Endometrium (tissue), 2 donors: ENCODE results near the gene FUT7.

Source experiments
- FAIRE-seq: peaks from 2 replicates; lab custom pipeline; 2012; peaks lifted over from hg19 to GRCh38; lab: Jason Lieb, UNC
- donor health status: control.
- donor health status: control.

The FUT7 gene

DNA sequence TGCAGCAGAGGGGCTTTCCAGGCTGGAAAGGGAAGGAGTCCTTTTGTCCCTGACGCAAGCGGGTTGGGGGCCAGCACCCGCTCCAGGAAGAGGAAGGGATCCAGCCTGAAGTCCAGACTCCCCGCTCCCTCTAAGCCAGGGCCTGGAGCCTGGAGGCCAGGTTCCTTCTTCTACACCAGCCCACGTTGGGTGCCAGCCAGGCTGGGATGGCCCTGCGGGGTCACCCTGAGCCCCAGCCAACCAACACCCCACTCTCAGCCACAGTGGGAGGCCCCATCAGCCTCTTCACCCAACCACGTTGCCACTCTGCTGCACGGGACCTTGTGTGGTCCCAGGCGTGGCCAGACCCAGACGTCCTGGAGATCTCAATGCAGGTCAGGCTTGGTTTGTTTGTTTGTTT, 970 bp upstream of the FUT7 start:
- FAIRE-seq: no peak

DNA sequence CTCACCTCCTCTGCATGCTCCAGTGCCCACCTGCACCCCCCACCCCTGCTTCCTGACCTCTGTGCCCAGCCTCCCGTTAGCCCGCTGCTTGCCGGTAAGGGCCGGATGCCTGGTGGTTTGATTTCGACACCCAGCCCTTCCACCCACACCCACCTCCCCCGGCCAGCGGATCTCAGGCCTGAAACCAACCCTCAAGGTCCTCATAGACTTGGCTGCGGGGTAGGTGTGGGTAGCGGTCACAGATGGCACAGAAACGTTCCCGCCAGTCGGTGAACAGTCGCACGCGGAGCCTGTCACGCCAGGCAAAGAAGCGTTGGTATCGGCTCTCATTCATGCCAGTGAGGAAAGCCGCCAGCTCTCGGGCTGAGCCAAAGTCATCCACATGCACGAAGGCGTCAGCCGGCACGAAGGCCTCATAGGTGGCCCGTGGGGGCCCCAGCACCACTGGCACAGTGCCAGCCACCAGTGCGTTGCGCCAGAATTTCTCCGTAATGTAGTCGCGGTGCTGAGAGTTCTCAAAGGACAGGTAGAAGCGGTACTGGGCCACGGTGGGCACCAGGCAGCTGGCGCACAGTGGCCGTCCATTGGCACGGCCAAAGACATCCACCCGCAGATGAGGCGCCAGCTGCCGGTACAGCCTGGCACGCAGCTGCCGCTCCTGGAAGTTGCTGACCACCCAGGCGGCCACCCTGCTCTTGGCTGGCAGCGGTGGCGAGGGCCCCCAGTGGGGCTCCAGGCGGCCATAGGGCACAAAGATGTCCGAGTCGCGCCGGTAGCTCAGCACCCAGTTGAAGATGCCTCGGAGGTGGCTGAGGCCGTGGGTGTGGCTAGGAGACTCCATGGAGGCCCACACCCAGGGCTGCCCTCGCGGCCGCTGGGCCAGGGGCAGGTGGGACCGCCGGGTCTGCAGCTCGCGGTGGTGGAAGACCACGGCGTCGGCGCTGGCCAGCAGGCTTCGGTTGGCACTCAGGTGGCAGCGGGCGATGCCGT, 1.1 kb downstream of the FUT7 start:
- FAIRE-seq: no peak

DNA sequence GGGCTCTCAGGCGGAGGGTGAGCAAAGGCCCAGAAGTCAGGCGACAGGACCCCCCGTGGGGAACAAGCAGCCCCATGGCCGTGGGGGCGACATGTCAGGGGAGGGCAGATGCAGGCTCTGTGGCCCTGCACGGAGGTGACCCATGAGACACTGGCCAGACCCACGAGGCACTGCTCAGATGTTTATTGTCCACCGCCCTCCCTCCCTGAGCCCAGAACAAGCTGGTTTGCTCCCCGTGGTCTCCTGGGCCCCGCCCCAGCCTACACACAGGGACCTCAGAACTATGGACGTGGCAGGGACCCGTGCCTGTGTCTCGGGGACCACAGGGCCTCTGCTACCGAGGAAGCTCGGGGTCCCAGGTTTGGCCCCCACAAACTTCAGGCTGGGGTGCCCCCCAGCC, 1.9 kb downstream of the FUT7 start:
- no peak for FAIRE-seq

DNA sequence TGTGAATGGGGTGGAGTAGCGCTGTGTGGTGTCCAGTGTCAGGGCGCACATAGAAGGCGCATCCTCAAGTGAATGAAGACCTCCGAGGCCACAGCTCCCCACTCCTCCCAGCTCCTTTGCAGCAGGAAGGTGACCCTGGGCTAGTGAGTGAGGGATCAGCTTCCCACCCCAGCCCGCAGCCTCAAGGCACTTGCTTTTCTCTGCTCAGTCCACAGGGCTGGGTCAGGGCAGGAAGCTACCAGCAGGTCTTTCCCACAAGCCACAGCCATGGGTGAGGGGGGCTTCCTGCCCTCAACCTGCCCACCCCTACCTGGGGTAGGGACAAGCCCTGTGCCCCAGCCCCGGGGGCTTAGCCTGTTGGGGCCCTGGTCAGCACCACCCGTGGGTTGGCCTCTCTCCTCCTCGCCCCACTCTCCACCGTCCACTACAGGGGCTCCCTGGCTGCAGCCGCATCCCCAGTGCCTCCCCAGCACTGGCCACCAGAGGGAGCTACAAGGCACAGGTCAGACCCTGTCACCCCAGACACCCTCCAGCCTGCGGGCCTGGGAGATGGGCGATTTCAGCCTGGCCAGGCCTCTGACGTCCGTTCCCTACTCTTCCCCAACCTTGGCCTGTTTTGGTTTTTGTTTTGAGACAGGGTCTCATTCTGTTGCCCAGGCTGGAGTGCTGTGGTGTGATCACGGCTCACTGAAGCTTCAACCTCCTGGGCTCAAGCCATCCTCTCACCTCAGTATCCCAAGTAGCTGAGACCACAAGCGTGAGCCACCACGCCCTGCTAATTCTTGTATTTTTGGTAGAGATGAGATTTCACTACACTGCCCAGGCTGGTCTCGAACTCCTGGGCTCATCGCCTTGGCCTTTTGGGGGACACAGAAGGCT, 2.6 kb downstream of the FUT7 start:
- FAIRE-seq: no peak

DNA sequence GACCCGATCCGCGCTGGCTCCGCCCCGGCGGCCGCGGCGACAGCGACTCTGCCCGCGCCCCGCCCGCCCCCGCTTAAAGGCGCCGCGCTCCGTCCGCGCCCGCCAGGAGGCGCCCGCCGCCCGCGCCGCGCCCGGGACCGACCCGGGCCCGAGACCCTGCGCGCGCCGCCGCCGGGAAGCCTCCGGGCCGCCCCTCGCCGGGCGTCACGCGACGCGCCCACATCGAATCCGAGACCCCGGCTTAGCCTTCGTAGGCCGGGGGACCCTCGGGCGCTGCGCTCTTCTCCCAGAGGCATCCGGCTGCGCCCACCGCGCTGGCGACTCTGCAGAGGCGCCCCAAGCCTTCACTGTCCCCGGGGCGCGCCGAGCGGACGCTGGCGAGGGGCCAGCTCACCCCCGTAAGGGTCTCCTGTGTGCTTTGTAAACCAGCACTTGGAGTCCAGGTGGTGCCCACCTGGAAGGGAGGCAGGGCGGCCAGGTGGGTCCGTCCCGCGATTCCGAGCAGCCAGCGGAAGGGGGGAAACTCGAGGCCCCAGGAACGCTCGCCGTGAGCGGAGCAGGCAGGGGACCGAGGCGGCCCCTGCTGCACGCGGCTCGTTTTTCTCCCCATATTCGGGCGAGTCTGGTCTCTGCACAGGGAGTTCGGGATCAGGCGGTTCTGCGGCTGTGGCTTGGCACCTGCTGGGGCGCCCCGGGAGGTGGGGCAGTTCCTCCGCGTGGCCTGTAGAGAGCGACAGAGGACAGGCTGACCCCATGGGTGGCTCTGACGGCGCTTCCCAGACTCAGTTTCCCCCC, 3.4 kb downstream of the FUT7 start:
- no peak for FAIRE-seq

DNA sequence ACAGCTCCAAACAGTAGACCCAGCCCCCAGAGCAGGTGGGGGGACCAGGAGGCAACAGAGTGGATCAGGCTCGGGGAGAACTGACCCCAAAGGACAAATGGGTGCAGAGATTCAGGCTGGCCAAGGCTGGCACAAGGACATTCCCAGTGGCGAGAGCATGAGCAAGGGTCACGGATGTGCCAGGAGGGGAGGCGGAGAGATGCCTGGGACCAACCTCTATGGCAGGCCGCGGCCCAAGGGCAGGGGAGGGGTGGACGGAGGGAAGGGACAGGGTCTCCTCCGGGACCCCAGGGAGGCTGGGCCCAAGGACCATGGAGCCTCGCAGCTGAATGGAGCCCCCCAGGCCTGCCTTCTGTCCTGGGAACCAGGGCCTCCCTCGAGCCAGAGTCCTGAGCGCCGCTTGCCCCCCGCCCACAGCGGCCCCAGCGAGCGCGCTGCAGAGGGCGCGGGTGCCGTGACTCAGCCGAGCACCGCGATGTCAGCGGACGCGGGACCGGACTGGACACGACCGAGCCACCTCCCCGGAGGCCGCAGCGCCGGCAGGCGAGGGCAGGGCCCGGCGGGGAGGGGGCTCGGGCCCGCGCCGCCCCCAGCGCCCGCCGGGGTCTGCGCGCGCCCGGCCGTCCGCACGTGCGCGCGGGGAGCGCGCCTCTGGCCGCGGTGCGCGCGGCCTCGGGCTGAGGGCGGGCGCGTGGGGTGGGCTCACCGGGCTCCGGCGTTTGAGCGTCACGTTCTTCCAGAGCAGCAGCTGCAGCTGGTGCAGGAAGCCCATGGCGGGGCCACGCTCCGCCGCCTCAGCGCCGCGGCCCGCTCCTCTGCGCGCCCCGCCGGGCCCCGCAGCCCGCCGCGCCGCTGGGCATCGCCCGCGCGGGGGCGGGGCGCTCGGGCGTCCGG, 4.3 kb downstream of the FUT7 start, which contains the start of gene ABCA2:
Gene ABCA2 (minus strand): TSS at position 869 of the 894 bp plus-strand sequence. CDS start 97 bp downstream, at position 772.
- no peak for FAIRE-seq

DNA sequence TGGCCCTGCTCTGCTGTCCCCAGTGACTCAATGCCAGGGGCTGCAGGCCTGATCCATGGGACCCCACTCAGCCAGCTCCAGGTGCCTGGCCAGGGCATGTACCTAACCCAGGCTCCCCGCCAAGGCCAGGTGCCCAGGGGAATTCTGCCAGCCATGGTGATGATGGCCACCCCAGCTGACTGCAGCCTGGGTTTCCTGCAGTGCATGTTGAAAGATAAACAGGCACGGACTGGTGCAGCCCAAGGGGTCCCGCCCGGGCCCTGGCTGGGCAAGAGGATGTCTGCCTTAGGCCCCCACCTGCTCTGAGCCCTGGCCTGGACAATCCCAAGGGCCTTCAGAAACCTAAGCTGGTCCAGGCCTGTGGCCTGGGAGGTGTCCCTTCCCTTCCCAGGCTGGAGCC, 5.1 kb downstream of the FUT7 start:
- no peak for FAIRE-seq

DNA sequence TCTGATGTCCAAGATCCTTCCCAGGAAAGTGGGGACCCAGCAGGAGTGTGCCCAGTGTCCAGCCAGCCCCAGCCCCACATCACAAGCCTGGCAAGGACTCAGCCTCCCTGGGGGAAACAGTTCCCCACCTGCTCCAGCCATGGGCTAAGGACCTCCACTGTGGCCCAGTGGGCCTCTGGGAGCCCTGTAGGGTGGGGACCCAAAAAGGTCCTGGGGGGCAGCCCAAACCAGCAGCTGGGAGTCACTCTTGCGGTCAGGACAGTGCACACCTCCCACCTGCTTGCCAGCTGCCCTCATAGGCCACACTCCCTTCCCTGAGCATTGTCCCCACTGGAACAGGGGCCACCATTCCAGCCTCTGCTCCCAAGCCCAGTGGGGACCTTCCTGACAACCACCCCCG, 5.5 kb downstream of the FUT7 start:
- no peak for FAIRE-seq

DNA sequence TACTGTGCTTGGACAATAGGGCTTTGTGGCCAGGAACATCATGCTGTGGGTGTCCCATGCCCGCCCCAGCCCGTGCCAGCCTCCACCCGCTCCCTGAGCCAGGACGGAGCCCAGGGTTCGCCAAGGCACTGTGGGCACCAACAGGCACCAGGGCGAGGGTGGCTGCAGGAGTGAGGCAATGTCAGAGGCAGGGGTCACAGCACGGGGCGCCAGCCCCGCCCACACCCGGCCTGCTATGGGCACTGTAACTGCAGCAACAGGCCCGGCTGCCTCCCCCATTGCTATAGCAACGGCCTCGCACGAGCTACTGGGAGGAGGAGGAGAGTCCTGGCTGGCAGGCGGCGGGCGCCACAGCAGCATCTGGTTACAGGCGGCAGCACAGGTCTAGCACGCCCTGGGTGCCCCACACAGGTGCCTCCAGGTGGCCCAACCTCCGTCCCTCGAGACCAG, 6.3 kb downstream of the FUT7 start:
- no peak for FAIRE-seq

DNA sequence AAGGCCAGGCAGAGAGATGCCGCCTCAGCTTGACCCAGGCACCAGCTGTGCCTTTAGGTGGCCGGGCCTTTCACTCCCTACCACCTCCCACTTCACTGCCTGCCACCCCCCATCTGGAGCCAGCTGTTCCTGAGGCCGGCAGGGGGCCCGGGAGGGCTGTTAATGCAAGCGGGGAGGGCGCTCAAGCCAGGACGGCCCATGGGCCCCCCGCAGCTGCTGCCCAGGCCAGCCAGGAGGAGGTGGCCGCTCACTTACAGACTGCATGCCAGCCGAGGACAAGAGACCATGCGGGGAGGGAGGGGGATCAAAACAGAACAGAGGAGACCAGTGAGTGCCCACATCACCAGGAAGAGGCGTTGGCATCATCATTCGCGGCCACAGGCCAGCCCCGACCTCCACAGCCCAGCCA, 8.3 kb downstream of the FUT7 start:
- FAIRE-seq: no peak

DNA sequence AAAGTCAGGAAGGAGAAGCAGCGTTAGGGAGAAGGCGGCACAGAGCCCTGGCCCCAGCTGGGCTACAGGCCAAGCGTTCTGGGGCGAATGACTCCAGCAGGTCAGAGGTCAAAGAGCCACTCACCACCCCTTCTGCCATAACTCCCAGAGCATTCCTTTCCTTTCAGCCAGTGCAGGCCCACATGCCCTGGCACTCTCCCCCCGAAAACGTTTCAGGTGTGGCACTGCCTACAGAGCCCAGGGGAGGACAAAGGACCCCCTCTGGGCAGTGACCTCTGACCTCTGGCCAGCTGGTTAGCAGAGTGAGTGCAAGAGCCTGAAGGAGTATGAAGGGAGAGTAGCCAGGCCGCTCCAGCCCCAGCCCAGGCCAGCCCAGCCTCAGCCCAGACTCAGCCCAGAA, 8.7 kb downstream of the FUT7 start:
- no peak for FAIRE-seq

DNA sequence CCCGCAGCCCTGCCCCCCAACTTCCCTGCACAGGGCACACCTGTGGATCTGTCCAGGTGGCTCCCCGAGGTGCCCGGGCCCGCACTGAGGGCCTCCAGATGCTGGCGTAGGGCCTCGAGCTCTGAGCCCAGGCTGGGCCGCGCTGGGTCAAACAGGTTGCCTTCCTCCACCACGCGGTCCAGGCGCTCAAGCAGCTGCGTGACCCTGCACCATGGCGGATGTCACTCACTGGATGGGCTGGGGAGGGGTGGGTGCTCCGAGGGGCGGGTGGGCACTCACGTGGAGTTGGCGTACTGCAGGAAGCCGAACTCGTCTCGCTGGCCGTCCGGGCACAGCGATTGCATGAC, 9.3 kb downstream of the FUT7 start:
- FAIRE-seq: no peak

DNA sequence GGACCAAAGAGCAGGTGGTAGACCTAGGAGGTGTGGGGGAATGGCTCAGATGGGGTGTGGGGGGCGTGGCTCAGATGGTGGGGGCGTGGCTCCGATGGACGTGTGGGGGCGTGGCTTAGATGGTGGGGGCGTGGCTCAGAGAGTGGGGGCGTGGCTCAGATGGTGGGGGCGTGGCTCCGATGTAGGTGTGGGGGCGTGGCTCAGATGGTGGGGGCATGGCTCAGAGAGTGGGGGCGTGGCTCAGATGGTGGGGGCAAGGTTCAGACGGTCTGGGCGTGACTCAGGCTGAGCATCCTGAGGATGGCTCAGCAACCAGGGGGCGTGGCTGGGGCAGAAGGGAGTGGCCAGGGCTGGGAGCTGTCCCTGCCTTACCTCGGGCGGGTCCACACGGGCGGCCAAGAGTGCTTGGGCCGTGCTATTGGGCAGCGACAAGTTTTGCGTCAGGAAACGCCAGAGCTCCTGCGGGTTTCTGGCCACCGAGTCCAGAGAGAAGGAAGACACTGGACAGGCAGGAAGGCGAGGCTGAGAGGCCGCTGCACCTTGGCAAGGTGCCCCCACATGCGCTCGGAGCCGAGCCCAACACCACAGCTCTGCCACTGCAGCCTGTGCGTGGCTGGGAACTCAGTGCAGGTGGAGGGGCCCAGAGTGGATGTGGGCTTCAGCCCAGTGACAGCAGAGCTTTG, 9.8 kb downstream of the FUT7 start:
- no peak for FAIRE-seq

DNA sequence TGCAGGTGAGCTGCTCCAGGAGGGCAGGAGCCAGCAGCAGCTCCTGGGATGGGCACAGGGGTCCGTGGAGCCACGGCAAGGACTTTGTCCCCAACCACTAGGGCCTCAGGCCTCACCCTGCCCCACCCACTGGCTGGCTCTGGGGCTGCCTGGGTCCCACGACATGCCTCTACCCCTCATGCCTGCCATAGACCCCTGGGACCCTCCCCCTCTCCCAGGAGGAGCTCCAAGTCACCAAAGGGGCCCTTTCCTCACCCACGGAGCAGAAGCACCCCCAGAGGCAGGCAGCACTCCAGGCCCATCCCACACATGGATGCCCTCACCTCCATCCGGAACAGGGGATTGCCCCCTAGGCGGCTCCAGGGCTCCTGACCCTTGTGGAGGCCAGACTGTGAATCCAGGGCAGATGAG, 10.3 kb downstream of the FUT7 start:
- no peak for FAIRE-seq

DNA sequence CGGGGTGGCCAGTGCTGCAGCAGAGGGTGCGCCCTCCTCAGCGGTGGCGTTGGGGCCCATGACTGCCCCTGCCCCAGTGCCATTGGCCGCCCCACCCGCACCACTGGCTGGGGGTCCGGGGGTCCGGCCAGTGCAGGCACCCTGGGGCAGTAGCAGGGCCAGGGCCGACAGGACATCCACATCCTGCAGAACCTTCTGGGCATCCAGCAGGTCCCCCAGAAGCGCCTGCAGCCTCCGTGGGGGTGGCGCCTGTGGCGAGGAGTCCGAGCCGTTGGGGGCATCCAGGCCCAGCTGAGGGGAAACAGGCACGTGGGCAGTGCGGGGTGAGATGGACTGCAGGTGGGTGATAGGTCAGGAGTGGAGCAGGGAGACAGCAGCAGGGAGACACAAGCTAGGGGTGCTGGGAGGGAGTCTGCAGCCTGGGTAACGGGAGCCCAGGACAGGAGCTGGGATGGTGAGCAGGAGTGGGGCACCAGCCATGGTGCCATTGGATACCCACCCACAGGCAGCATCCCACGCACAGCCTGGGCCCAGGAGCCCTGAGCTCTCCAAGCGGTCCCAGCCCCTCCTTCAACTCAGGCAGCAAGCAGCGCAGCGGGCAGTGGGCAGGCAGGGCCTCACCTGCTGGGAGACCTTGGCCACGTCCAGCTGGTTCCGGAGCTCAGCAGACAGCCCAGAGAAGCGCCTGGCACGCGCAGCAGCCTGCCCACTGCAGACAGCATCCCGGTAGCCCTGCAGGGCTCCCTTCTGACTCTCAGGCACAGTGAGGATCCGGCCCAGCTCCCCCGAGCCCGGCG, 10.9 kb downstream of the FUT7 start:
- FAIRE-seq: no peak

DNA sequence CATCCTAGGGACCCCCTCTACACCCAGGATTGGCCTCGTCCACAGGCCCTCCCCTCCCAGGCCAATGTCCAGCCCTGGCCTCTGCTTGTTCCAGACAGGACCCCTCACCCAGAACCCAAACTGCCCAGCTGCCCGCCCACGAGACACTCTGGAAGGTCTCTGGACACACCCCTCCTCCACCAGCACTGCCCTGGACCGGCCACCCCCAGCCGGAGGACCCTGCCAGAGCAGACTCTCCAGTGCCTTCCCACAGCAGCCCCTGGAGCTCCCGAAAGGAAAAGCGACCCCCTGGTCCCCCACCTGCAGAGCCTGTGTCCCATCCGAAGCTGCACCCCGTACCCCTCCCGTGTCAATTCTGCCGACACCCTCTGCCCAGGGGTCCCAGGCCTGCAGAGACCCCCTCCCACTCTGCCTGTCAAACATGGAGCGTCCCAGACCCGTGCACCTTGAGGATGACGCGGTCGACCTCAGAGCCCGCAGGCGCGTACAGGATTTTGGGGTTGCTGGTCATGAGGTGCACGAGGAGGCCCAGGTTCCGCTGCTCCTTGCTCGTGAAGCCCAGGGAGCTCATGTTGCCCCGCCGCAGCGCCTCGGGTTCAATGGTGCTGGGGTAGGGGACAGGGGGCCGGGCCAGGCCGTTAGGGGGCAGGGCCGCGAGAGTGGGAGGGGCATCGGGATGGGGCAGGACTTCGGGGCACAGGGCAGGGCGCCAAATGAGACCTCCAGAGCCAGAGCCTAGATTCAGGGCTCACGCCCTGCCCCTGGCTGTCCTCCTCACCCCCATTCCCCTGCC, 11.8 kb downstream of the FUT7 start:
- no peak for FAIRE-seq

DNA sequence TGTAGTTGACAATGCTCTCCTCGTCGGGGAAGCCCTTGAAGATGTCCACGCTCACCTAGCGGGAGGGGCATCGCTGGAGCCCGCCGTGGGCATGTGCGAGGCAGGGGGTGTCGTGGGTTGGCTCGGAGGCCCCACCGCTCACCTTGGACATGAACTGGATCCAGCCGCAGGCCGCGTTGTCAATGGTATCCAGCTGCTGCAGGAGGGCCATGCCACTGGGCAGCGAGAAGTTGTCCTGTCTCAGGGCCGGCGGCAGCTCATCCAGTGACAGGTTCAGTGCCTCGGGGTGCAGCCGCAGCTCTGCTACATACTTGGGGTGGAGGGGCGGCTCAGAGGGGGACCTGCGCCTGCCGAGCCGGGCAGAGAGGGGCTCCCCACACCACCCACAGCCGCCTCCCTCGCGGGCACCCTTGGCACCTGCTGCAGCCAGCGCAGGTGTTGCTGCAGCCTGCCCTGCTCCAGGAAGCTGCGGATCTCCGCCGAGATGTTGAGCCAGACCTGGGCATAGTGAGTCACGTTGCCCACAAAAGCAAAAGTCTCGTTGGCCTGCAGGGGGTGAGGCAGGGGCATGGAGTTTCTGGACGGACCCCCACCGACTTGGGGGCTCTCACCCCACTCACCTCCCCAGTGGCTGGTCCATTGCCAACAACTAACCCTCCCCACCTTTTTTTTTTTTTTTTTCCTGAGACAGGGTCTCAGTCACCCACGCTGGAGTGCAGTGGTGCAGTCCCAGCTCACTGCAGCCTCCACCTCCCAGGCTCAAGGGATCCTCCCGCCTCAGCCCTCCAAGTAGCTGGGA, 12.9 kb downstream of the FUT7 start:
- FAIRE-seq: no peak
